ENCODE data around the gene PLEKHO2.

- TF ChIP-seq CTCF (IDR thresholded peaks at IDR 0.05; ENCODE audit: insufficient read depth, low read length, poor library complexity, severe bottlenecking) (no peak), EZH2phosphoT487 (conservative IDR thresholded peaks at IDR 0.05; ENCODE audit: low read length) (no peak)
These were observed 603 bp downstream of the PLEKHO2 start for GRCh38 chr15:64842096-64842939.
